Fibroblast of lung (primary cell): ENCODE results near the gene SLC29A1. TPM values are rescaled to one million over a fixed set of nuclear protein-coding genes. Genes with fewer than 3 reads are reported as not detected.

ENCODE experiments used
- DNase-seq, 2 donors: peaks; one replicate each; pipeline versions ENCODE4 v3.0.0 to v3.0.0-alpha.2; 2010; ENCODE audit warnings: low read depth in 2 of 2
- H2AFZ ChIP-seq: 2 replicates; pipeline ENCODE4 v1.5.1; 2012; ENCODE audit warnings: low read length, control low read depth, inconsistent platforms
- H3K27ac ChIP-seq: 2 replicates; pipeline ENCODE4 v1.5.1; 2011; ENCODE audit warnings: low read length, control low read depth; ENCODE audit not compliant: insufficient read depth
- H3K27me3 ChIP-seq: 2 replicates; pipeline ENCODE4 v1.5.1; 2011; ENCODE audit warnings: mild to moderate bottlenecking, low read length; ENCODE audit not compliant: control insufficient read depth, insufficient read depth
- H3K36me3 ChIP-seq: 2 replicates; pipeline ENCODE4 v1.5.1; 2011; ENCODE audit warnings: low read length; ENCODE audit not compliant: control insufficient read depth, insufficient read depth
- H3K4me1 ChIP-seq: 2 replicates; pipeline ENCODE4 v1.5.1; 2011; ENCODE audit warnings: low read length; ENCODE audit not compliant: control insufficient read depth, insufficient read depth; ENCODE audit errors: extremely low read depth
- H3K4me2 ChIP-seq: 2 replicates; pipeline ENCODE4 v1.5.1; 2011; ENCODE audit warnings: low read length, control low read depth; ENCODE audit not compliant: insufficient read depth; ENCODE audit errors: extremely low read depth
- H3K4me3 ChIP-seq, 4 experiments: fragments of 200-600 bp in 1 of 4; sonication (generic) in 1 of 4; replicated peaks in 1 of 4; 2 replicates each; pipeline ENCODE4 v1.5.1; 2011 to 2016; ENCODE audit warnings: low read length in 4 of 4, low read depth in 3 of 4, mild to moderate bottlenecking in 3 of 4, control low read depth in 2 of 4, inconsistent platforms in 1 of 4, mixed read lengths in 1 of 4; ENCODE audit not compliant: insufficient read depth in 1 of 4; ENCODE audit errors: control extremely low read depth in 1 of 4
- H3K79me2 ChIP-seq: 2 replicates; pipeline ENCODE4 v1.5.1; 2012; ENCODE audit warnings: mild to moderate bottlenecking, low read length, inconsistent platforms; ENCODE audit not compliant: control insufficient read depth, insufficient read depth
- H3K9ac ChIP-seq: 2 replicates; pipeline ENCODE4 v1.5.1; 2011; ENCODE audit warnings: mild to moderate bottlenecking, low read length, control low read depth; ENCODE audit not compliant: insufficient read depth
- H3K9me3 ChIP-seq: 2 replicates; pipeline ENCODE4 v1.5.1; 2012; ENCODE audit warnings: low read depth, low read length; ENCODE audit not compliant: control insufficient read depth, insufficient read depth
- H4K20me1 ChIP-seq: 2 replicates; pipeline ENCODE4 v1.5.1; 2011; ENCODE audit warnings: low read length; ENCODE audit not compliant: control insufficient read depth, insufficient read depth; ENCODE audit errors: extremely low read depth
- CTCF ChIP-seq, 2 donors: IDR thresholded peaks in 1 of 2; conservative IDR thresholded peaks in 1 of 2; 1 replicate in 1 of 2; 2 replicates in 1 of 2; pipeline ENCODE4 v1.5.1; 2011 to 2012; ENCODE audit warnings: low read length in 2 of 2, control low read depth in 1 of 2, inconsistent platforms in 1 of 2, low read depth in 1 of 2, mild to moderate bottlenecking in 1 of 2
- EZH2 ChIP-seq: IDR thresholded peaks from 2 replicates; pipeline ENCODE4 v1.5.1; 2012; ENCODE audit warnings: low read length, control low read depth, mild to moderate bottlenecking; ENCODE audit errors: missing control alignments
- polyA plus RNA-seq, 2 donors: library from polyadenylated mRNA; depleted of rRNA in 1 of 2; stranded (reverse) in 1 of 2; unstranded in 1 of 2; fragments of >200 nt; gene quantifications; 2 replicates each; pipeline ENCODE4 v1.2.1, GENCODE V29; 2011 to 2012; ENCODE audit warnings: missing spikeins in 1 of 2
- total RNA-seq: library from RNA; depleted of rRNA; stranded (reverse); fragments of >200 nt; gene quantifications from 2 replicates; pipeline ENCODE4 v1.2.1, GENCODE V29; 2014

The SLC29A1 gene
- total and polyA plus RNA-seq, 2 donors (not counting 1 experiment from before 2014, with no cell fraction given) = 13.4 to 21.9 TPM

GRCh38 chr6:44214307-44214706 lies 9.1 kb upstream of the SLC29A1 start:
- Histone ChIP-seq H3K9ac (no peak overlapping the region), H3K27ac (no peak overlapping the region), H4K20me1 (no peaks in the 10 kb centered on the region), H2AFZ (no peak overlapping the region), H3K36me3 (no peaks in the 10 kb centered on the region), H3K9me3 (no peaks in the 10 kb centered on the region), H3K4me3 (no peak overlapping the region), H3K27me3 (no peaks in the 10 kb centered on the region), H3K4me2 (no peak overlapping the region), H3K79me2 (no peaks in the 10 kb centered on the region), H3K4me1 (peaks cover 6% of the 10 kb centered on the region)
- DNase-seq = no peak
- no peak for TF ChIP-seq EZH2
- no peak for TF ChIP-seq CTCF (conservative IDR thresholded peaks at IDR 0.05 in 1 of 2, IDR thresholded peaks at IDR 0.05 in 1 of 2; ENCODE audit: low read depth in 1 of 2, low read length in 2 of 2)

DNA sequence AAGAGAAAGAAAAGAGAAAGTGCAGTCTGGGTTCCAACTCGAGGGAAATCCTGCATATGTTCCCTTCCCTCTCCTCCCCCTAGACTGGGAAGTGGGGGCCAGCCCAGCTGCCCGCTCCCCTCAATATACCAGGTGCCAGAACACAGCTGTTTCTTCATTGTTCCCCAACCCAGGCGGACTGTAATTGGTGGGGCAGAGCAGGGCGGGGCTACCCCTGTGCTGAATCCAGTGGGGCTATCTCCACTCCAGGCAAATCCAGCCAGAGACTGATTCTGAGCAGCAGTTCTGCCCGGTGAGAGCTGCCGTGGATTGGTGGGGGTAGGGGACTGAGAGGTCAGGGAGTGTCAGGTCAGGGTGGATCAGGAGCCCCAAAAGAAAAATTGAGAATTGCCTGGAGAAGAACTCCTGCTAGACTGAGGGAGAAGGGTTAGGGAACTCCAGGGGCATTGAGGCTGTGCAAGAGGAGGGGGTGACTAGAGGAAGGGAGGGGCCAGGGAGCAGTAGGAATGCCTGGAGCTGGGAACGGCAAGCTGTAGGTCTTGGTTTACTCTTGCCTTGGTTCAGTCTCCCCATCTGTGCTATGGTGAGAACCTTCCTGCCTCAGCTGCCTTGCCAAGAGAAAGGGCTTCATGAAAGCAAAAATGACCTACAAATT lies 6.6 kb upstream of the SLC29A1 start, which contains the start of gene MYMX:
Gene MYMX (plus strand): TSS at position 250 of the 655 bp plus-strand sequence. CDS start 546 bp downstream, outside the sequence.
- no peak within 1 kb of the TSS for H3K27ac ChIP-seq
- no peak within 1 kb of the TSS for H3K9ac ChIP-seq
- H3K9me3 ChIP-seq = no peaks in the 10 kb centered on the region
- no peaks in the 10 kb centered on the region for H3K79me2 ChIP-seq
- H3K4me3 ChIP-seq = no peak within 1 kb of the TSS
- TF ChIP-seq CTCF (conservative IDR thresholded peaks at IDR 0.05 in 1 of 2, IDR thresholded peaks at IDR 0.05 in 1 of 2; ENCODE audit: low read depth in 1 of 2, low read length in 2 of 2) (no peak), EZH2 (no peak)
- no peak within 1 kb of the TSS for H2AFZ ChIP-seq
- H4K20me1 ChIP-seq = no peaks in the 10 kb centered on the region
- no peaks in the 10 kb centered on the region for H3K36me3 ChIP-seq
- peaks cover 14% of the 10 kb centered on the region for H3K4me1 ChIP-seq
- H3K4me2 ChIP-seq = no peak within 1 kb of the TSS
- DNase-seq = no peak
- H3K27me3 ChIP-seq = no peaks in the 10 kb centered on the region

DNA sequence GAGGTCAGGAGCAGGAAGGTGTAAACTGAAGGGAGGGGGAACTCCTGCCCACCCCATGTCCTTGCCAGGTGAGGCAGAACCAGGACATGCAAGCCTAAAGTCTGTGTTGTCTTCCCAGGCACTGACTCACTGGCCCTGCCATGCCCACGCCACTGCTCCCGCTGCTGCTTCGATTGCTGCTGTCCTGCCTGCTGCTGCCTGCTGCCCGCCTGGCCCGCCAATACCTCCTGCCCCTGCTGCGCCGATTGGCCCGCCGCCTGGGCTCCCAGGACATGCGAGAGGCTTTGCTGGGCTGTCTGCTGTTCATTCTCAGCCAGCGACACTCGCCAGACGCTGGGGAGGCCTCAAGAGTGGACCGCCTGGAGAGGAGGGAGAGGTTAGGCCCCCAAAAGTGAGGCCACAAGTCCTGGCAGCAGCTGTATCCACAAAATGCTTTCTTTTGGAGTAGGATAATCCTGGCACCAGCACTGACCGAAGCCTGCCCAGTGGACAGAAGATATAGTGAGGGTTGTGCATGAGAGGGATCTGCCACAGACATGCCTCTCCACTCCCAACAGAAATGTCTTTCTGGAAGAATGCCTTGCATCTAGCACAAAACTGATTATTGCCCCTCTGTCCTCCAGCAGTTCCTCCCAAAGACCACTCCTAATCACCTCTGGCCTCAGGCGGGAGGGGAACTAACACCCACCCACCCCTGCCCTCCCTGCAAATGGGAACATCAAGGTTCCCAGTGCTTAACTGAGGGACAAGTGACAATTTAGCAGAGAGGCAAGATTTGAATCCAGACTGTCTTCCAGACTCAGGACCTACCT lies 5.9 kb upstream of the SLC29A1 start:
- Histone ChIP-seq H2AFZ (no peak overlapping the region), H3K27ac (no peak overlapping the region), H3K9me3 (no peaks in the 10 kb centered on the region), H3K4me3 (no peak overlapping the region), H3K9ac (no peak overlapping the region), H3K79me2 (no peaks in the 10 kb centered on the region), H3K4me2 (no peak overlapping the region), H4K20me1 (no peaks in the 10 kb centered on the region), H3K36me3 (no peaks in the 10 kb centered on the region), H3K4me1 (peaks cover 16% of the 10 kb centered on the region), H3K27me3 (no peaks in the 10 kb centered on the region)
- DNase-seq = peak; percentile 14 to 54
- no peak for TF ChIP-seq CTCF (conservative IDR thresholded peaks at IDR 0.05 in 1 of 2, IDR thresholded peaks at IDR 0.05 in 1 of 2; ENCODE audit: low read depth in 1 of 2, low read length in 2 of 2)
- no peak for TF ChIP-seq EZH2
